ENCODE data around the gene LGR4. TPM values are rescaled to one million over a fixed set of nuclear protein-coding genes. Genes with fewer than 3 reads are reported as not detected.

LGR4 gene
- total RNA-seq, 1 donor, result 25.1 TPM

GRCh38 chr11:27406498-27407354 lies 65.9 kb downstream of the LGR4 start:
- TF ChIP-seq CTCF (IDR thresholded peaks at IDR 0.05; ENCODE audit: insufficient read depth, low read length), result no peak
- no peak overlapping the region for H3K4me3 ChIP-seq (ENCODE audit: low read depth, low read length)
- DNase-seq (ENCODE audit: low read depth), result peak; percentile 89

- H3K4me3 ChIP-seq (ENCODE audit: low read depth, low read length), result no peak overlapping the region
- peak; percentile 64 for DNase-seq (ENCODE audit: low read depth)
- no peak for TF ChIP-seq CTCF (IDR thresholded peaks at IDR 0.05; ENCODE audit: insufficient read depth, low read length)
These were observed 67.5 kb downstream of the LGR4 start for GRCh38 chr11:27405134-27405533.

- no peak for TF ChIP-seq CTCF (IDR thresholded peaks at IDR 0.05; ENCODE audit: insufficient read depth, low read length)
- DNase-seq (ENCODE audit: low read depth), result no peak
- H3K4me3 ChIP-seq (ENCODE audit: low read depth, low read length), result no peak overlapping the region
These were observed 68.2 kb downstream of the LGR4 start for GRCh38 chr11:27404427-27404826.

GRCh38 chr11:27403195-27403594 lies 69.4 kb downstream of the LGR4 start:
- no peak overlapping the region for H3K4me3 ChIP-seq (ENCODE audit: low read depth, low read length)
- TF ChIP-seq CTCF (IDR thresholded peaks at IDR 0.05; ENCODE audit: insufficient read depth, low read length), result no peak
- no peak for DNase-seq (ENCODE audit: low read depth)

- no peak overlapping the region for H3K4me3 ChIP-seq (ENCODE audit: low read depth, low read length)
- TF ChIP-seq CTCF (IDR thresholded peaks at IDR 0.05; ENCODE audit: insufficient read depth, low read length), result no peak
- no peak for DNase-seq (ENCODE audit: low read depth)
These were observed 70.1 kb downstream of the LGR4 start for GRCh38 chr11:27402450-27402849.

- no peak for DNase-seq (ENCODE audit: low read depth)
- H3K4me3 ChIP-seq (ENCODE audit: low read depth, low read length), result no peak overlapping the region
- TF ChIP-seq CTCF (IDR thresholded peaks at IDR 0.05; ENCODE audit: insufficient read depth, low read length), result no peak
These were observed 70.7 kb downstream of the LGR4 start for GRCh38 chr11:27401833-27402316.

All from fibroblast of the aortic adventitia (primary cell).